Smooth muscle cell (in vitro differentiated cells): Measurements from ENCODE around the gene PDZRN4. TPM values are rescaled to one million over a fixed set of nuclear protein-coding genes. Genes with fewer than 3 reads are reported as not detected.

ENCODE experiments used
- DNase-seq: peaks from one replicate; lab custom pipeline; 2025; ENCODE audit not compliant: unreplicated experiment; lab: John Stamatoyannopoulos, UW
- H2AFZ ChIP-seq: fragments of 200-600 bp; sonication (generic); 2 replicates; pipeline ENCODE4 v1.6.0; 2016; ENCODE audit warnings: antibody characterized with exemption, low read depth, mild to moderate bottlenecking
- H3F3A ChIP-seq: fragments of 200-600 bp; sonication (generic); 2 replicates; pipeline ENCODE4 v1.6.0; 2017; ENCODE audit warnings: antibody characterized with exemption, low read depth
- H3K27ac ChIP-seq: fragments of 200-600 bp; sonication (generic); 2 replicates; pipeline ENCODE4 v1.5.1; 2016; ENCODE audit warnings: low read depth, mild to moderate bottlenecking
- H3K27me3 ChIP-seq: fragments of 200-600 bp; sonication (generic); 2 replicates; pipeline ENCODE4 v1.6.1; 2016; ENCODE audit warnings: low read depth, mild to moderate bottlenecking
- H3K36me3 ChIP-seq: fragments of 200-600 bp; sonication (generic); 2 replicates; pipeline ENCODE4 v1.5.1; 2016; ENCODE audit warnings: low read depth
- H3K4me1 ChIP-seq: fragments of 200-600 bp; sonication (generic); 2 replicates; pipeline ENCODE4 v1.5.1; 2016; ENCODE audit warnings: low read depth
- H3K4me2 ChIP-seq: fragments of 200-600 bp; sonication (generic); 2 replicates; pipeline ENCODE4 v1.6.0; 2016; ENCODE audit warnings: mild to moderate bottlenecking
- H3K4me3 ChIP-seq: fragments of 200-600 bp; sonication (generic); 2 replicates; pipeline ENCODE4 v1.5.1; 2016; ENCODE audit warnings: mild to moderate bottlenecking
- H3K79me2 ChIP-seq: fragments of 200-600 bp; sonication (generic); 2 replicates; pipeline ENCODE4 v1.6.0; 2016; ENCODE audit warnings: low read depth, mild to moderate bottlenecking
- H3K9ac ChIP-seq: fragments of 200-600 bp; sonication (generic); 2 replicates; pipeline ENCODE4 v1.6.0; 2016; ENCODE audit warnings: low read depth
- H3K9me3 ChIP-seq: fragments of 200-600 bp; sonication (generic); replicated peaks from 2 replicates; pipeline ENCODE4 v1.5.1; 2016; ENCODE audit warnings: low read depth
- H4K20me1 ChIP-seq: fragments of 200-600 bp; sonication (generic); 2 replicates; pipeline ENCODE4 v1.6.0; 2016; ENCODE audit warnings: low read depth
- WGBS: methylation state at CpG from one replicate; pipeline ENCODE4 v1.1.7; 2016; ENCODE audit warnings: low lambda C conversion rate; 5-methylcytosine and 5-hydroxymethylcytosine counted together
- polyA plus RNA-seq: library from polyadenylated mRNA; unstranded; fragments of >200 nt; fragmentation: Nextera tagmentation; extraction: Ambion mirVana; gene quantifications from 2 replicates; pipeline ENCODE4 v1.2.1, GENCODE V29; 2016
- total RNA-seq: library from RNA; depleted of rRNA; stranded (reverse); fragments of >200 nt; gene quantifications from 2 replicates; pipeline ENCODE4 v1.2.3, GENCODE V29; 2014
- TF ChIP-seq, protein P1 (sequence below): fragments of 200-600 bp; sonication (generic); IDR thresholded peaks from 2 replicates; pipeline ENCODE4 v1.5.1; 2017; ENCODE audit warnings: borderline replicate concordance, mild to moderate bottlenecking, antibody characterized with exemption; ENCODE audit not compliant: insufficient read depth, poor library complexity, severe bottlenecking

The PDZRN4 gene
- total and polyA plus RNA-seq, 2 experiments from 2014 or later = 4.7 to 5.4 TPM

DNA sequence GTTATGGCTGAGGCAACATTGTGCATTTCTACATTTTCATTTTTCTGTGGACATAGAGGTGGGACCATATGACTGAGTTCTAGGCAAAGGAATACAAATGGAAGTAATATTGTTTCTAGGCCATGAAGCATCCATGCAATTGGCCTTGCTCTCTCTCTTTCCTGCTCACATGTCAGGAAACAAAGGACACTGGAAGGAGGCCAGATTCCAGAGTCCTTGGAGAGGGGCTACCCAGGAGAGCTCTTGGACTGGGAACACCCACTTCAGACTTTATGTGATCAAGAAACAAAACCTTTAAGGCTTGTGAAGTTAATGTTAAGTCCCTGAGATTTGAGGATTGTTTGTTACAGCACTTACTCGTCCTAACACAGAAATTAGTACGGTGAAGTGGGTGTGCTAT is 32.8 kb downstream of the PDZRN4 start:
- TF ChIP-seq, protein P1, sequence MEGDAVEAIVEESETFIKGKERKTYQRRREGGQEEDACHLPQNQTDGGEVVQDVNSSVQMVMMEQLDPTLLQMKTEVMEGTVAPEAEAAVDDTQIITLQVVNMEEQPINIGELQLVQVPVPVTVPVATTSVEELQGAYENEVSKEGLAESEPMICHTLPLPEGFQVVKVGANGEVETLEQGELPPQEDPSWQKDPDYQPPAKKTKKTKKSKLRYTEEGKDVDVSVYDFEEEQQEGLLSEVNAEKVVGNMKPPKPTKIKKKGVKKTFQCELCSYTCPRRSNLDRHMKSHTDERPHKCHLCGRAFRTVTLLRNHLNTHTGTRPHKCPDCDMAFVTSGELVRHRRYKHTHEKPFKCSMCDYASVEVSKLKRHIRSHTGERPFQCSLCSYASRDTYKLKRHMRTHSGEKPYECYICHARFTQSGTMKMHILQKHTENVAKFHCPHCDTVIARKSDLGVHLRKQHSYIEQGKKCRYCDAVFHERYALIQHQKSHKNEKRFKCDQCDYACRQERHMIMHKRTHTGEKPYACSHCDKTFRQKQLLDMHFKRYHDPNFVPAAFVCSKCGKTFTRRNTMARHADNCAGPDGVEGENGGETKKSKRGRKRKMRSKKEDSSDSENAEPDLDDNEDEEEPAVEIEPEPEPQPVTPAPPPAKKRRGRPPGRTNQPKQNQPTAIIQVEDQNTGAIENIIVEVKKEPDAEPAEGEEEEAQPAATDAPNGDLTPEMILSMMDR = no peak
- Histone ChIP-seq H3F3A (no peaks in the 10 kb centered on the region), H3K4me3 (no peak overlapping the region), H3K4me1 (no peaks in the 10 kb centered on the region), H3K27ac (no peak overlapping the region), H3K9me3 (no peaks in the 10 kb centered on the region), H3K79me2 (no peaks in the 10 kb centered on the region), H3K36me3 (no peaks in the 10 kb centered on the region), H2AFZ (no peak overlapping the region), H3K27me3 (no peaks in the 10 kb centered on the region), H4K20me1 (no peaks in the 10 kb centered on the region), H3K9ac (no peak overlapping the region), H3K4me2 (no peak overlapping the region)
- 53% methylated on average over 2 of the region's 2 CpGs for WGBS
- DNase-seq = no peak

DNA sequence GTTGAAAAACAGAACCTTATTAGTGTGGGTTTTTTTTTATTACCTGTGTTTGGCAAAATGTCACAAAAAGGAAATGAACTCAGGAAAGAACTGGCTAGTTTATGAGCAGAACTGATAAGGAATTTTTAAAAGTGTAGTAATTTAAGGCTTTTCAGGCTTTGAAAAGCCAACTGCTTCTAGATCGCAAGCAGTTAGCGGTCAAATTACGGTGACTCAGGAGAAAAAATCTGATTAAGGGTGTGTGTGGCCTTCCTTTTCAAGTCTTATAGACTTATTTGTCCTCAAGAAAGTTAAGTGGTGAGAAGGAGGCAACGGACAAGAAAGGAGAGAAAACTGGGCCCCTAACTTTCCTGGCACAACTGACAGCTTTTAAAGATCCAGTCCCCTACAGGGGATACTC is 33.4 kb downstream of the PDZRN4 start:
- Histone ChIP-seq H3K27ac (no peak overlapping the region), H3K36me3 (no peaks in the 10 kb centered on the region), H3K4me1 (no peaks in the 10 kb centered on the region), H2AFZ (no peak overlapping the region), H3K27me3 (no peaks in the 10 kb centered on the region), H3K9me3 (no peaks in the 10 kb centered on the region), H3K9ac (no peak overlapping the region), H4K20me1 (no peaks in the 10 kb centered on the region), H3F3A (no peaks in the 10 kb centered on the region), H3K4me3 (no peak overlapping the region), H3K79me2 (no peaks in the 10 kb centered on the region), H3K4me2 (peak overlapping the region; percentile 54)
- no peak for DNase-seq
- 34% methylated on average over 4 of the region's 4 CpGs for WGBS
- TF ChIP-seq, protein P1 = no peak

DNA sequence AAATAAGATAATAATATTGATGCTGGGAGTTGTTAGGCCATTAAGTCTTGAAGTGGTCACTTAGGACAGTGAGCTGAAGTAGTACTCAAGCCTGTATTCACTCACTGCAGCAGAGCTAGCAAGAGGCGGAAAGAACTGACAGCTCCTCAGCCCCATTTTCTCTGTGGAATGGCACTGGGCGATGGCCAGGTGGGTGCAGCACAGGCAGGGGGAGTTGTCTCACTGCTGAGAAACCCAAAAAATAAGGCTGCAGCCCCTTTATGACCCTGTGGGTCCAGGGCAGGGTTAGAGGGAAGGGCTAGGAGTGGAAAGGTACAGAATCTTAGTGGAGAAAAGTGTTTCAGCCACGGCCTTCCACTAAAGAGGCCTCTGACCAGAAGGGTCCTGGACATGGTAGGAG is 35.5 kb downstream of the PDZRN4 start:
- WGBS = over 99% methylated on average over 3 of the region's 3 CpGs
- no peak for DNase-seq
- H3K9ac ChIP-seq = no peak overlapping the region

DNA sequence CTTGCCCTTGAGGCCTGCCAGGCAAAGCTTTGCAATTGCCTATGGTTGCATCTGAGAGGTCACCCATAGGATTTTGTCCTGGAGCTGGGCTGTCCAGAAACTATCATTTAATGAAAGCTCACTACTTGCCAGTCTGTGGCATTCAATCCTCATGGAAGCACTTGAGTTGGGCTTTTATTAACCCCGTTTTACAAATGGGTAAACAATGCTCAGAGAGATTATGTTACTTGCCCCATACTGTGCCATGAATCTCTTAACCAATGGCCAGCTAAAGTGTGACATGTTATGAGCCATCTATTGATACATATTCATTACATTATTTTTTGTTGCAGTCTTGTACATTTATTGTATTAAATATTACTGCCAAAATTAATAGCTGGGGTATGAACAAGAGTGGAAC is 35.9 kb downstream of the PDZRN4 start:
- 46% methylated on average over 1 of the region's 1 CpG for WGBS
- Histone ChIP-seq H2AFZ (no peak overlapping the region), H3K79me2 (no peaks in the 10 kb centered on the region), H3F3A (no peaks in the 10 kb centered on the region), H3K27ac (no peak overlapping the region), H3K9ac (no peak overlapping the region), H3K27me3 (no peaks in the 10 kb centered on the region), H3K36me3 (no peaks in the 10 kb centered on the region), H3K4me1 (no peaks in the 10 kb centered on the region), H4K20me1 (no peaks in the 10 kb centered on the region), H3K4me3 (no peak overlapping the region), H3K9me3 (no peaks in the 10 kb centered on the region), H3K4me2 (no peak overlapping the region)
- TF ChIP-seq, protein P1 = no peak
- DNase-seq = no peak

More for the DNA sequence above, 35.5 kb downstream of the PDZRN4 start:
- no peaks in the 10 kb centered on the region for H4K20me1 ChIP-seq
- H3K4me2 ChIP-seq = no peak overlapping the region
- H3K27me3 ChIP-seq = no peaks in the 10 kb centered on the region
- no peaks in the 10 kb centered on the region for H3K79me2 ChIP-seq
- no peaks in the 10 kb centered on the region for H3K9me3 ChIP-seq
- TF ChIP-seq, protein P1 = no peak
- no peaks in the 10 kb centered on the region for H3K4me1 ChIP-seq
- H3K27ac ChIP-seq = no peak overlapping the region
- no peaks in the 10 kb centered on the region for H3K36me3 ChIP-seq
- H3F3A ChIP-seq = no peaks in the 10 kb centered on the region
- H2AFZ ChIP-seq = no peak overlapping the region
- no peak overlapping the region for H3K4me3 ChIP-seq
